ENCODE data around the gene CABLES2. TPM values are rescaled to one million over a fixed set of nuclear protein-coding genes. Genes with fewer than 3 reads are reported as not detected.
A peak's percentile ranks its signal among the peaks of the same experiment; 100 is the strongest.

CABLES2 gene
- total and polyA plus RNA-seq, 9 of the 15 experiments (the other 6 are each of a cell fraction or from before 2014, with no cell fraction given) = 0.46 to 4.2 (median 1.6) TPM

GRCh38 chr20:62448788-62449187 is 41.7 kb upstream of the CABLES2 start:
- no peaks in the 10 kb centered on the region for H3K36me3 ChIP-seq (ENCODE audit: control insufficient read depth, insufficient read depth, low read length)
- intact Hi-C loops (cut with micrococcal nuclease) (no loop called here), in situ Hi-C loops (cut with MboI) (no loop called here)
- H3K27ac ChIP-seq (ENCODE audit: extremely low read depth, low read depth, low read length) = no peak overlapping the region
- 0 out of 3 replicates have a peak, but pooled peaks have one; percentile 11 for ATAC-seq
- H4K20me1 ChIP-seq (replicated peaks; ENCODE audit: control insufficient read depth, insufficient read depth, low read length) = no peaks in the 10 kb centered on the region
- no TSS peak for BruUV-seq (replicated peaks)
- peak overlapping the region in 1 of 2 experiments; percentile 35; a peak in 1 of 4 replicates for H3K9ac ChIP-seq (ENCODE audit: insufficient read depth in 1 of 2, low read depth in 2 of 2, low read length in 2 of 2)
- H3K9me3 ChIP-seq (replicated peaks; ENCODE audit: control insufficient read depth, insufficient read depth, low read depth, low read length) = no peaks in the 10 kb centered on the region
- no peaks in the 10 kb centered on the region for H3K79me2 ChIP-seq (ENCODE audit: control insufficient read depth, insufficient read depth, low read length)
- no peak for TF ChIP-seq HDAC2 (IDR thresholded peaks at IDR 0.05)
- TF ChIP-seq EGR1 (conservative IDR thresholded peaks at IDR 0.05) = peak; percentile 87
- TF ChIP-seq RBM25 (IDR thresholded peaks at IDR 0.05; ENCODE audit: low read depth, low read length, severe bottlenecking) = no peak
- TF ChIP-seq, protein P1, sequence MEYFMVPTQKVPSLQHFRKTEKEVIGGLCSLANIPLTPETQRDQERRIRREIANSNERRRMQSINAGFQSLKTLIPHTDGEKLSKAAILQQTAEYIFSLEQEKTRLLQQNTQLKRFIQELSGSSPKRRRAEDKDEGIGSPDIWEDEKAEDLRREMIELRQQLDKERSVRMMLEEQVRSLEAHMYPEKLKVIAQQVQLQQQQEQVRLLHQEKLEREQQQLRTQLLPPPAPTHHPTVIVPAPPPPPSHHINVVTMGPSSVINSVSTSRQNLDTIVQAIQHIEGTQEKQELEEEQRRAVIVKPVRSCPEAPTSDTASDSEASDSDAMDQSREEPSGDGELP (CRISPR knock-in tag; IDR thresholded peaks at IDR 0.05; ENCODE audit: borderline replicate concordance) = peak; percentile 32; the same call in 1 of the 2 replicates
- no peak for TF ChIP-seq SMAD1 (IDR thresholded peaks at IDR 0.05; ENCODE audit: low read depth, low read length, partially characterized antibody)
- TF ChIP-seq CTCF (IDR thresholded peaks at IDR 0.05 in 2 of 3, conservative IDR thresholded peaks at IDR 0.05 in 1 of 3; ENCODE audit: insufficient read depth in 2 of 3, low read depth in 1 of 3, low read length in 3 of 3) = no peak
- H3K4me3 ChIP-seq = no peak overlapping the region
- peaks cover 0 to 12% of the 10 kb centered on the region in 2 experiments; a peak in 3 of 5 replicates for H3K27me3 ChIP-seq (ENCODE audit: control insufficient read depth in 2 of 2, insufficient read depth in 2 of 2, low read length in 2 of 2)
- DNase-seq (ENCODE audit: extremely low read depth in 1 of 4, low spot score in 3 of 4) = no peak
- FAIRE-seq = no peak
- CTCF ChIA-PET (ENCODE audit: low intra/inter-chr PET ratio) = no interaction called here
- H3K9me1 ChIP-seq (ENCODE audit: control insufficient read depth, insufficient read depth, low read length) = no peaks in the 10 kb centered on the region
- H2AFZ ChIP-seq (ENCODE audit: low read depth, low read length) = no peak overlapping the region
- POLR2A ChIA-PET = interaction anchor here (1.3 kb wide), 1 partner anchor 15 kb away, joined by 3 read pairs; no protein-coding TSS in a partner anchor
- WGBS (ENCODE audit: insufficient coverage, low coverage, missing lambda C conversion rate) = 46% methylated on average over 14 of the region's 14 CpGs
- H3K4me1 ChIP-seq (replicated peaks in 1 of 2; ENCODE audit: control insufficient read depth in 2 of 2, insufficient read depth in 2 of 2, low read length in 2 of 2) = peaks cover 23 to 76% of the 10 kb centered on the region in 2 experiments; a peak in 4 of 5 replicates
- no peak overlapping the region for H3K4me2 ChIP-seq (ENCODE audit: insufficient read depth, low read length)

All from K562 (cell line).